ENCODE data around the gene CD27.
"Not testable (repeated sequence)": the region's sequence is repeated elsewhere in the genome, so short reads cannot be mapped to it uniquely, and the experiment has no call there.

Gene CD27

DNA sequence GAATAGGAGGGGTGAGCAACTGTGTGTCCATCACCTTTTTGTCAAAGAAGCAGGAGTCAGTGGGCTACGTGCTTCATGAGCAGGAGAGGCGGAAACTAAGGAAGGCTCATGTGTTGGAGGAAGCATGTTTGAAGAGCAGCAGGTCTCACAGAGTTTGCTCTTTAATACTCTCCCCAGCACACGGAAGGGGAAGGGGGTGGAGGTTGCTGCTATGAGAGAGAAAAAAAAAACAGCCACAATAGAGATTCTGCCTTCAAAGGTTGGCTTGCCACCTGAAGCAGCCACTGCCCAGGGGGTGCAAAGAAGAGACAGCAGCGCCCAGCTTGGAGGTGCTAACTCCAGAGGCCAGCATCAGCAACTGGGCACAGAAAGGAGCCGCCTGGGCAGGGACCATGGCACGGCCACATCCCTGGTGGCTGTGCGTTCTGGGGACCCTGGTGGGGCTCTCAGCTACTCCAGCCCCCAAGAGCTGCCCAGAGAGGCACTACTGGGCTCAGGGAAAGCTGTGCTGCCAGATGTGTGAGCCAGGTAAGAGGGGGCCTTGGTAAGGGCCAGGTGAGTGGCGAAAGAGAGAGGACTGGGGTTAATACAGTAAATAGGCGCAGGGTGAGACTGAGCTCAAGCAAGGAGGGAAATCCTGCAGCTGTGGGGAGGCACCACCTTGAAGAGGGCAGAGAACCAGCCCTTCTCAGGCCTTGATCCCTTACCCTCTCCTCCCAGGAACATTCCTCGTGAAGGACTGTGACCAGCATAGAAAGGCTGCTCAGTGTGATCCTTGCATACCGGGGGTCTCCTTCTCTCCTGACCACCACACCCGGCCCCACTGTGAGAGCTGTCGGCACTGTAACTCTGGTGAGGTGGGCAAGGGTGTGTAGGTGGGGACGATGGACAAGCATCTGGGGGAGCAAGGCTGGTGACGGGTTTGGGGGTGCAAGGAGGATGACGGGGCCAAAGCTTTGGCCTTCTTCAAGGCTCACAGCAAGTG is at the start of gene CD27:
CD27 (plus strand) TSS at position 252 of the 985 bp plus-strand sequence; CDS start at position 393, 141 bp downstream.
- no peak for DNase-seq

DNA sequence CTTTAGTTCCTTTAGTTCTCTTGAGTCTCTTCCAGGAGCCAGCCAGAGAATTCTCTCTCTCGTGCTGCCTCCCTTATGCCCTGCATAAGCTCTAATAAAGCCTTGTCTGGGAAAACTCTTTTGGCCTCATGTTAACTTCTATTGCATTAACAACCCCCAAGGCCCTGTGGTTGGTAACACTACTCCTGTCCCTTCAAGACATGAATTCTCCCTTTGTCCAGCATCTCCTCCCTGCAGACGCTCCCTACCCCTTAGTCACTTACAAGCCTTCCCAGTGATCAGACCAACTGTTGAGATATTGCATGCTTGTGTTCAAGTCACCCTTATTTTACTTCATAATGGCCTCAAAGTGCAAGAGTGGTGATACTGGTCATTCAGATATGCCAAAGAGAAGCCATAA is 48.7 kb upstream of the CD27 start:
- no peak for DNase-seq

DNA sequence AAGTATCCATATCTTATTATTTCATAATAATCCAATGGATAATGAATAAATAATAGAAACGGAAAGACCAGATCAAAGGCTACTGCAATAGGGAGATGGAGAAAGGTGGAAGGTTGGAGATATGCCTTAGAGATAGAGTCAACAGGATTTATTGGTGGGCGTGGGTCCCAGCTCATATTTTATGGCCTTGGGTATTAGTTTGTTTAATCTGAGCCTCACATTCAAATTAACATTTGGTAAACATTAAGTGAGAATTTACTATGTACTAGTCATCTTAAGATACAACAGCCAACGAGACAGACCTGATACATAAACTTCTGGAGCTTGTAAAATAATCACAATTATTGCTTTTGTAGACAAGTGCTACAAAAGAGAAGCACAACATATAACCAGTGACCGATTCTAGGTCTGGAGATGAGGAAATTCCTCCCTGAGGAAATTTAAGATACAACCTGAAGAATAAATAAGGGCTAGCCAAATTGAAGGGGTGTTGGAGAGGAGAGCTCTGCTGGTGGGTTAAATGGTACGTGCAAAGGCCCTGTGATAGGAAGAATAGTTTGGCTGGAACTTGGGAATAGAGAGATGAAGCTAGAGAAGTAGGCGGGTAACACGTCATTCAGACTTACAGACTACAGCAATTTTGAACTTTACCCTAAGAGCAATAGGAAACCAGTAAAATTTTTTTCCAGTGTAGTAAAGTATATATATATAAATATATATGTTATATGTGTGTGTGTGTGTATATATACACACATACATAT is 44.7 kb upstream of the CD27 start:
- no peak for DNase-seq

DNA sequence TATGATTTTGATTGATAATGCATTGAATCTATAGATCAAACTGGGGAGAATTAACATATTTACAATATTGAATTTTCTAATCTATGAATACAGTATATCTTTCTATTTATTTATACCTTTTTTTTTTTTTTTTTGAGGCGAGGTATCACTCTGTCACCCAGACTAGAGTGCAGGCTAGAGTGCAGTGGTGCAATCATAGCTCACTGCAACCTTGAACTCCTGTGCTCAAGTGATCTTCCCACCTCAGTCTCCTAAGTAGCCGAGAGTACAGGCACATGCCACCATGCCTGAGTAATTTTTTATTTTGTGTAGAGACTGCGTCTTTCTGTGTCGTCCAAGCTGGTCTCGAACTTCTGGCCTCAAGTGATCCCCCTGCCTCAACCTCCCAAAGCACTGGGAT is 40.4 kb upstream of the CD27 start:
- DNase-seq, result no peak

DNA sequence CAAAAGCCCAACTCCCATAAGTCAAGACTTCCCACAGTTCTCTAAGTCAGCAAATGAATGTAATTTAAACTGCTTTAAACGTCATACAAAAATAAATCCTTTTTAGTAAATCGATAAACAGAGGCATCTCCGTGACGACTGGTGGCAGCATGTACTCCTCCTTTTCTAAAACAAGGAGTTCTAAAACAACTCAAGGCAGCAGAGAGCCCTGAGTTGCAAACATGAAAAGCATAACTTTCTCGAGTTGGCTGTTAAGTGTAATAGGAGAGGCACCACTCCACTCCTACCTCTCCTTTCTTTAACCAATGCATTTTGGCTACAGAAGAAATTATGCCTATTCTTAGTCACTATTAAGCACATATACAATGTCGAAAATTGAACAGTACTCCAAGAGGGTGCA is 38.8 kb upstream of the CD27 start:
- DNase-seq, result no peak

DNA sequence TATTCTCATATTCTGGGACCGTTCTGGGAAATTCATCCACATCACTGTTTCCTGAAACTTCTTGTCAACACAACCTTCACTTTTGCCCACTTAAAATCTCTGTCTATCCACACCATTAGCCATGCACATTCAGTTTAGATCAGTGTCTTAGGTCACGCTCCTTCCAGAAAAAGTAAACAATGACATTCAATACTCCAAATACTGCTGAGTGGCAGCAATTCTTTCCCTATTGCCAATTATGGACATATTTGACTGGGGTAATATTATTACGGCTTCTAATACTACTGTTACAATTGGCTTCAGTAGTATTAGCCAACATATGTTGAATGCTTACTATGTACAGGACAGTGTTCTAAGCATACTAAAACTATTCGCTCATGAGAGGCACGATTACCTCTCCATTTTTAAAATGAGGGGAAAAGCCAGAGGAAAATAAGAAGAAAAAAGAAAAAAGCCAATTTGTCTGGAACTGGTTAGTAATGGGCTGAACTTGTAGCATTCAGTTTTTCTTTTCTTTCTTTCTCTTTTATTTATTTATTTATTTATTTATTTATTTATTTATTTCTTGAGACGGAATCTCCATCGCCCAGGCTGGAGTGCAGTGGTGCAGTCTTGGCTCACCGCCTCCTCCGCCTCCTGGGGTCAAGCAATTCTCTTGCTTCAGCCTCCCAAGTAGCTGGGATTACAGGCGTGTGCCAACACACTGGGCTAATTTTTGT is 37.4 kb upstream of the CD27 start:
- no peak for DNase-seq

DNA sequence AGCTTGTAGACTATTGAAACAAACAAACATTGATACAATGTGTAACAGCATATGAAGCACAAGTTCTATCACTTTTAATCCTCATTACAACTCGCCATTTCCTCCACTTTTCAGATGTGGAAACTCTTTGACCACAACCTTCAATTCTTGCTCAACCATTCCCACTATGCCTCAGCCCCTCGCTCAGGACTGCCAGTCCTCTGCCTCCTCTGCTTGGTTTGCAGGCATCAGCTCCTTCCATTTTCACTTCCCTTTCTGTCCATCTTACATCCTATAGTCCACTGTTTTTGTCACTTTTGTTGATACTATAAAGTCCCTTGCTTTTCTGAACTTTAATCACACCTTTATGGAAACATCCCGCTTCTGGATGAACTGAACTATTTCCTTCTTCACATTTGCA is 28.2 kb upstream of the CD27 start:
- DNase-seq, result no peak

DNA sequence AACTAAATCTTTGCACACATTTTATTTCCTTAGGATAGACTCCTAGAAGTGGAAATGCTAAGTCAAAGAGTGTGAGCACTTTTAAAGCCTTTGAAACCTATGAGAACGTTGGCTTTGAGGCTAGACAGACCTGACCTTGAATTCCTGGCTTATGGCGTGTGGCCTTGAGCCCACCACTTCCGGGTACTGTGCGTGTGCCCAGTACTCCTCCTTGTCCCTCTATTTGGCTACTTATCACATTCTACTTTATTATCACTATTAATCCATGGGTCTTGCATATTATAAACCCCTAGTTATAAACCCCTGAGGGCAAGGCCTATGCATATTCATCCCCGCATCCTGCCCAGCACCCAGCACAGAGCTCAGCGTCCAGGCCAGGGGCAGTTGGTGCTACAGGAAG is 26.0 kb upstream of the CD27 start:
- no peak for DNase-seq

DNA sequence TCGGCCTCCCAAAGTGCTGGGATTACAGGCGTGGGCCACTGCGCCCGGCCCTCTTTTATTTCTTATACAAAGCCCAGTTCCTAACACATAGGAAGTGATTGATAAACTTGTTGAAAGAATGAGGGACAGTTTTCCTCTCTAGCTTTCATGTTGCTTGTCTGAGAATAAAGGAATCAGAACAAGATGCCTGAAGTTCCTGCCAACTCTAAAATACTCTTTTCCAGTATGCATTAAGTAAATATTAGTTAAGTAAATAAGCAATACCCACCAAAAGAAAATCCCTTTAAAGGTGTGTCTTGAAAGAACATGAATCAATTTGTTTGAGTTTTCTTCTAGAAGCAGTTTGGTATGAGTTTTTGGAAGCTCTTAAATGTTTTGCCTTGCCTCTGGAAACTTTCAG is 24.4 kb upstream of the CD27 start:
- DNase-seq, result no peak

DNA sequence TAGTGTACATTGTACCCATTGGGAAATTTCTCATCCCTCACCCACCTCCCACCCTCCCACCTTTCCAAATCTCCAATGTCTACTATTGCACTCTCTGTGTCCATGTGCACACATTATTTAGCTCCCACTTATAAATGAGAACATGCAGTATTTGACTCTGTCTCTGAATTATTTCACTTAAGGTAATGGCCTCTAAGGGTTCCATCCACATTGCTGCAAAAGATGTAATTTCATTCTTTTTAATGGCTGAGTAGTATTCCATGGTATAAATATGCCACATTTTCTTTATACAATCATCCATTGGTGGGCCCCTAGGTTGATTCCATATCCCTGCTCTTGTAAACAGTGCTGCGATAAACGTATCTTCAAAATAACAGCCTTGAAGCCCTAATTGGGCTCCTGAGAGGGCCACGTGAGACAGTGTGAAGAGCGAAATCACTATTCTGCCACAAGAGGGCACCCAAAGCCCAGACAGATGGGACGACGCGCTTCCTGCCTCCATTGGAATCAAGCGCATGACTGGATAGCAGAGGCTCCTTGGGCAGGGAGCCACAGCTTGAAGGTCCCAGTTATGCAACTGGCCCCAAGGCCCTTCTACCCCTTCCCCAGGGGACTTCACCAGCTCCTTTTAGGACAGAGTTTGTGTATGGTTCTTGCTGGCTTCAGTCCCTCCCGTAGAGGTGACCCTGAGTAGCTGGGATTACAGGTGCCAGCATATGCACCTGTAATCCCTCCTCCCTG is 21.3 kb upstream of the CD27 start:
- DNase-seq, result peak; percentile 48

DNA sequence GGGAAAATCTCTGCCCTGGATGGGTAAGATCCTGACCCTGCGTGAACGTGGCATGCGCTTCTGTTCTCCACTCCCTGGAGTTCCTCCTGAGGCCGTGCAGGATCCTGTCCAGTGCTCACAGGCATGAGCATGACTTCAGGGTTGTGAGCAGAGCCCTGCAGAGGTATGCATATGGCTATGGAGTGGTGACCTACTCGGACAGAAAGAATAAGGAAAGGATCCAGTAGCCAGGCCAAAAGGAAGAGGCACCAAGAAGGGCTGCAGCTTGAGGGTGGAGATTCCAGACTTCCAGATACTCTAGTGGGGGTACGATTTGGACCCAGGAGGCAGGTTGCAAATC is 20.8 kb upstream of the CD27 start:
- no peak for DNase-seq

DNA sequence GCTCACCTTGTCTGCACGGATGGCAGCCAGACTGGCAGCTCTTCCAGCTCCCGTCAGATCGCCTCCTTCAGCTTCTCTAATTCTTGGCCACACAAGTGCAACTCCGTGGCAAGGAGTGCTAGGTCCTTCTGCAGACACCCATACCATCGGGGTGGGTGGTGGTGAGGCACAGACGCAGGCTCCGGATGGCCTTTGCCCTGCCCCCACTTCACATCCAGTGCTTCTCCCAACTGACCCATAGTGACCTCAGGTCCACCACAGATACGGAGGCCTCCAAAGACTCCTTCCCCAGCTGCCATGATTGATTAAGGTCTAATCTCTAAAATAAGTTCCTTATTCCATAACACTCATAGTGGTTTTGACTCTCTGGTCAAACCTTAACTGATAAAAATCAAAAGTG is 19.9 kb upstream of the CD27 start:
- DNase-seq, result no peak

DNA sequence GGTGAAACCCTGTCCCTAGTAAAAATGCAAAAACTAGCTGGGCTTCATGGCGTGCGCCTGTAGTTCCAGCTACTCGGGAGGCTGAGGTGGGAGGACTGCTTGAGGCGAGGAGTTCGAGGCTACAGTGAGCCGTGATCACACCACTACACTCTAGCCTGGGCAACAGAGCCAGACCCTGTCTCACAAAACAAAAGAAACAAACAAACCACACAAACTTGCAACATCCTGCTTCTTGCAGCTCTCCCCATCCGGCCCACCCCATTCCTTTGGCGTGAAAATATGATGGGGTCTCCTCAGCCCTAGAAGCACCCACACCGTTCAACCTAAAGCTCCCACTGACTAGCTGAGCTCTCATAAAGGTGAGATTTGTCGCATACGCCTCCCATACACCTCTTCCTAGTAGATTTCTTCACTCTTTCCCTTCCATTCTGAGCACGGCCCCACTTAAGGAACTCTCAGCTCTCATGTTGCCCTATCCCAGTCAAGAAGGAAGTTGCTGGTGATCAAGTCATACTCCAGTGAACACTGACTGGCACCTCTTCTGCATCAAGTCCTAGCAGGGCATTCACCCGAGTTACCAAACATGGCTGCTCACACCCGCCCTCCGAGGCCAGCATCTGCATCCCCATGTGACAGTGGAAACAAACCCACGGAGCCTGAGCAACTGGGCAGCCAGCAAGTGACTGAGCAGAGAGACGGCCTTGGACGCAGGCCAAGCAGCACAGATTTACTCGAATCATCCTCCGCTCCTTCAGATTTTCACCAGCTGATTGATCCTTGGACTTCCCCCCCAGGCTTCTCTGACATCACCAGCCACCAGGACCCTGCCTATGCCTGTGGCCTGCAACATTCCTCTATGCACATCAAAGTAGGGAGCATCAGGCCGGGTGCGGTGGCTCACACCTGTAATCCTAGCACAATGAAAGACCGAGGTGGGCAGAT is 18.9 kb upstream of the CD27 start:
- no peak for DNase-seq

DNA sequence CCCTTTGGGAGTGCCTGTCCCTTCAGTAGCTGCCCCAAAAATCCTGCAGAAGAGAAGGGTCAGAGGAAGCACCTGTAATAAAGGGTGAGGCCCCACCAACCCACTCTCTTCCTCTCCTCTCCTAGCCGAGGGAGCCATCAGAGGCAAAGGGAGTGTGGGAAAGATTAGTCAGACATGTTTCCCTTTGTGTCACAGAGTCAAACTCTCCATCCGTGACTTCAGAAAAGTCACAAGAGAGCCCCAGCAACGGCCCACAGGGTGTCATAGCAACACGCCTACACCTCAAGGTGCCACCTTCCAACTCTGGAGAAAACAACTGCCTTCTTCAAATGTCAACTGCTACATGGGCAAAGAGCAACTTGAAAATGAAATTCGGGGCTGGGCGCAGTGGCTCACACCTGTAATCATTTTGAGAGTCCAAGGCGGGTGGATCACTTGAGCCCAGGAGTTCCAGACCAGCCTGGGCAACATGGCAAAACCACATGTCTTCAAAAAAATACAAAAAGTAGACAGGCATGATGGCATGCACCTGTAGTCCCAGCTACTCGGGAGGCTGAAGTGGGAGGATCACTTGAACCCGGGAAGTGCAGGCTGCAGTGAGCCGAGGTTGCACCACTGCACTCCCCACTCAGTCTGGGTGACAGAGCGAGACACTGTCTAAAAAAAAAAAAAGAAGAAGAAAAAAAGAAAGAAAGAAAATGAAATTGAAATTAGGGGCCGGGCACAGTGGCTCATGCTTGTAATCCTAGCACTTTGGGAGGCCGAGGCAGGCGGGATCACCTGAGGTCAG is 17.7 kb upstream of the CD27 start:
- DNase-seq, result no peak

DNA sequence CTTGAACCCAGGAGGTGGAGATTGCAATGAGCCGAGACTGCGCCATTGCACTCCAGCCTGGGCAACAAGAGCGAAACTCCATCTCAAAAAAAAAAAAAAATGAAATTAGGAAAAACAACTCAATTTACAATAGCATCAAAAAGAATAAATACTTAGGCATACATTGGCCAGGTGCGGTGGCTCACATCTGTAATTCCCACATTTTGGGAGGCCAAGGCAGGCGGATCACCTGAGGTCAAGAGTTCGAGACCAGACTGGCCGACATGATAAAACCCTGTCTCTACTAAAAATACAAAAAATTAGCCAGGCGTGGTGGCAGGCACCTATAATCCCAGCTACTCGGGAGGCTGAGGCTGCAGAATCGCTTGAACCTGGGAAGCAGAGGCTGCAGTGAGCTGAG is 17.0 kb upstream of the CD27 start:
- not testable (repeated sequence) for DNase-seq

DNA sequence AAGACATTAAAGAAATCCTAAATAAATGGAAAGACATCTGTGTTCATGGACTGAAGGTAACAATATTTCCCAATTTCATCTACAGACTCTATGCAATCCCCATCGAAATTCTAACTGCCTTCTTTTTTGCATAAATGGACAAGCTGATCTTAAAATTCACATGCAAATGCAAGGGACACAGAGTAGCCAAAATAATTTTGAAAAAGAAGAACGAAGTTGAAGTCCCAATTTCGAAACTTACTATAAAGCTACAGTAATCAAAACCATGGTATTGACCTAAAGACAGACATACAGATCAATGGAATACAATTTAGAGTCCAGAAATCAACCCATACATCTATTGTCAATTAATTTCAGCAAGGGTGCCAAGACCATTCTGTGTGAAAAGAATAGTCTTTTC is 16.4 kb upstream of the CD27 start:
- no peak for DNase-seq

DNA sequence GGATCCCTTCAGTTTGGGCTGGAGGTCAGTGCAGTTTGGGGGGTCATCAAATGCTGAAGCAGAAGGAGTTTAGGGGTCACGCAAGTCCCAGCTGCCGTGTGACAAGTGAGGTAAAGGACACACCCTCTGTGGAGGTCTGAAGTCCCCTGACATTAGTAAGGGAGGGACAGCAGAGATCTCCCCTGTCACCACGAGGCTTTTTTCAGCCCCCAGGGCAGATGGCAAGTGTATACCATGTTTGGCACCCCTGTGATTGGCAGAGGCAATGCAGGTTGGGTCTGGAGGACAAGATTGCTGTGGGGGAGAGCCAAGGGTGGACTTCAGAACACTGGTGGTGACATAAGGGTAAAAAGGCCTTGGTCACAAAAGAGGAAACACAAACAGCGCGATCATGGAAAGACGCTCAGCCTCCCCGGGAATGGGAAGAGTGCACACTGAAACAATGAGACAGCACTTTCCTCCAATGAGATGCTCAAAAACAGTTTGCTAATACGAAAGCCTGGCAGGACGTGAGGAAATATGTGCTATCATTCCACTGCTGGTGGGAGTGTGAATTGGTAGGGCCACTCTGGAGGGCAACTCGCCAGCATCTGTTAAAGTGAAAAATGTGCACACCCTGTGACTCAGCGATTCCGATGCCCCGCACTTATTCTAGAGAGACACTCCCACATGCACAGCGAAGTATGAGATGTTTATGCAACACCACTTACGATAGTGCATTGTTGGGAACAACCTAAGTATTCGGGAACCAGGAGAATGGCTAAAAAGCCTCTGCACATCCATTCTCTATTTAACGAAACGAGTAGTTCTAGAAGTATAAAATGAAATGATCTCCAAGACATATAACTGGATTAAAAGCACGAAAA is 14.4 kb upstream of the CD27 start:
- DNase-seq, result peak; percentile 42

DNA sequence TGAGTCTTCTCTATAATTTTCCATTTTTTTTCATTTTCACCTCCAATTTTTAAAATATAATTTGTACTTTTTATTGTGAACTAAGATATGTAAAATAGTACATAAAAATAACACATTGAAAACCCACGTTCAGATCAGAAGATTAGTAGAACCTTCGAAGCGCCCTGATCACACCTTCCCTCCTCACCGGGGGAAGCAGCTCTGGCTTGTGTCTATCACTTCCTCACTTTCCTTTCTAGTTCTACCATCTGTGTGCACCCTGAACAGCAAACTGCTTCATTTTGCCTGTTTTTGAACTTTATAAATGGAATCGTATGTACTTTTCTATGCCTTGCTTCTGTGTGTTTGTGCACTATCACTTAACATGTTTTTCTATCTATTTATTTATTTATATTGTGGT is 11.8 kb upstream of the CD27 start:
- DNase-seq, result no peak

DNA sequence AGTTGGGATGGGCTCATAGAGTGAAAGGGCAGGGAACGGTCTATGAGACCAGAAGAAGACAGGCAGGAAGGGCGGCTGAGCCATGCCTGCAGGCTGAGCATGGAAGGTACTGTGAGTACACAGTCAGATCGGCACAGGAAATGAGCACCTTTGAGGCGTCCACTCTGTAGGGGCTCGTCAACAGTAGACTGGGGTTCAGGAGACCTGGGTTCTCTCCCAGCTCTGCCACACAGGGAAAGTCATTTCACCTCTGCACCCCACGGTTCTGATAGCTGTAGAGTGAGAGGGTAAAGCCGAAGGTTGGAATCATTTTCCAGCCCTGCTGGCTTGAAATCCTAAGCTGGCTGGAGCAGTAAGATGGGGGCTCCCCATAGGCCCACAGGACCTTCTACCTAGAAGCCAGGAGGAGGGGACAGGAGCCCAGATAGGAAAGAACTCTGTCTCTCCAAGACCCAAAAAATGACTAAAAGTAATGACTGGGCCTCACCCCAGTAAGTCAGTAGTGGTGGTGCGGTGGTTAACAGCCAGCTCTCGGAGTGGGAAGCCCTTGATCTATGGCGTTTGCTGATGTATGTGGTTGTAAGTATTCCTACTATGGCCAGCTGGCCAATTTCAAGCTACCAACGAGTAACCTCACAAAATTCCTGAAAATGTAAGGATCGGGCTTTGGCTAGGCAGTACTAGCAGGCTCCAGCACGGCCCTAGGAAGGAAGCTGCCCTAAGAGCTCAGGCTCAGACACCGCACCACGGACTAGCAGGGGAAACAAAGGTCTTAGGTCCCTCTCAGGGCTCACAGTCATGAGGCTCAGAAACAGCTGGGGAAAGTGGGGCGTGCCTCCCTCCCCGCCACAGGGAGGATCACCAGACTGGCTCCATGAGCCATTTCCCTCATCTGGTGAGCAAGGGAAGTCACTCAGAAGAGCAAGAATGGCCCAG is 10.3 kb upstream of the CD27 start:
- no peak for DNase-seq

All from NCI-H2227 treated with DMSO at 0.1 percent for 48 hours (cell line).